NT2/D1 (cell line): ENCODE results near the gene FECH.
"Not testable (repeated sequence)": the region's sequence is repeated elsewhere in the genome, so short reads cannot be mapped to it uniquely, and the experiment has no call there.

ENCODE experiments used
- DNase-seq: peaks from one replicate; pipeline ENCODE4 v3.0.0-alpha.2; 2011; ENCODE audit warnings: low read depth, low spot score
- H3K27me3 ChIP-seq: 2 replicates; pipeline ENCODE4 v1.6.0; 2011; ENCODE audit warnings: mild to moderate bottlenecking; ENCODE audit not compliant: insufficient read length, insufficient read depth
- H3K36me3 ChIP-seq: 2 replicates; pipeline ENCODE4 v1.6.1; 2011; ENCODE audit warnings: mild to moderate bottlenecking, low read length, mixed read lengths; ENCODE audit not compliant: insufficient read depth, insufficient read length
- H3K4me1 ChIP-seq: 2 replicates; pipeline ENCODE4 v1.5.1; 2011; ENCODE audit not compliant: insufficient read depth, insufficient read length
- H3K4me3 ChIP-seq: 2 replicates; pipeline ENCODE4 v1.5.1; 2011; ENCODE audit warnings: low read depth; ENCODE audit not compliant: insufficient read length
- H3K9ac ChIP-seq: 2 replicates; pipeline ENCODE4 v1.6.0; 2011; ENCODE audit warnings: low read depth; ENCODE audit not compliant: insufficient read length
- H3K9me3 ChIP-seq: 2 replicates; pipeline ENCODE4 v1.5.1; 2011; ENCODE audit warnings: mild to moderate bottlenecking, low read length; ENCODE audit not compliant: insufficient read depth
- SUZ12 ChIP-seq: IDR thresholded peaks from 2 replicates; pipeline ENCODE4 v1.6.1; 2011; ENCODE audit not compliant: insufficient read length, insufficient read depth; ENCODE audit errors: extremely low read depth
- YY1 ChIP-seq: IDR thresholded peaks from 2 replicates; pipeline ENCODE4 v1.6.1; 2011; ENCODE audit not compliant: insufficient read length, insufficient read depth
- ZNF274 ChIP-seq: IDR thresholded peaks from 2 replicates; pipeline ENCODE4 v1.6.1; 2011; ENCODE audit warnings: mild to moderate bottlenecking, low read depth, low read length

FECH gene

GRCh38 chr18:57627488-57627887 lies 41.0 kb upstream of the FECH start:
- DNase-seq, result no peak
- no peaks in the 10 kb centered on the region for H3K27me3 ChIP-seq
- TF ChIP-seq YY1 (no peak), ZNF274 (no peak), SUZ12 (no peak)
- no peaks in the 10 kb centered on the region for H3K36me3 ChIP-seq
- H3K9ac ChIP-seq, result no peak overlapping the region
- H3K9me3 ChIP-seq, result no peaks in the 10 kb centered on the region
- H3K4me3 ChIP-seq, result no peak overlapping the region
- no peaks in the 10 kb centered on the region for H3K4me1 ChIP-seq

- Histone ChIP-seq H3K9me3 (no peaks in the 10 kb centered on the region), H3K4me1 (no peaks in the 10 kb centered on the region), H3K4me3 (no peak overlapping the region), H3K36me3 (peaks cover 5% of the 10 kb centered on the region), H3K9ac (no peak overlapping the region), H3K27me3 (no peaks in the 10 kb centered on the region)
- no peak for DNase-seq
- TF ChIP-seq ZNF274 (no peak), SUZ12 (no peak), YY1 (no peak)
Observed at GRCh38 chr18:57624988-57625387, 38.5 kb upstream of the FECH start.

GRCh38 chr18:57621246-57621604 lies 34.7 kb upstream of the FECH start:
- Histone ChIP-seq H3K27me3 (no peaks in the 10 kb centered on the region), H3K4me1 (no peaks in the 10 kb centered on the region), H3K4me3 (peak overlapping the region; percentile 70), H3K36me3 (peaks cover 29% of the 10 kb centered on the region), H3K9me3 (no peaks in the 10 kb centered on the region), H3K9ac (peak overlapping the region; percentile 83)
- TF ChIP-seq YY1 (no peak), SUZ12 (no peak), ZNF274 (no peak)
- no peak for DNase-seq

GRCh38 chr18:57619876-57620275 lies 33.4 kb upstream of the FECH start:
- TF ChIP-seq SUZ12, result no peak
- no peak for TF ChIP-seq YY1
- TF ChIP-seq ZNF274, result no peak
- DNase-seq, result no peak
- H3K9ac ChIP-seq, result no peak overlapping the region

GRCh38 chr18:57618910-57619309 lies 32.4 kb upstream of the FECH start:
- Histone ChIP-seq H3K36me3 (peaks cover 46% of the 10 kb centered on the region), H3K9me3 (no peaks in the 10 kb centered on the region), H3K4me3 (no peak overlapping the region)

More at GRCh38 chr18:57619876-57620275, 33.4 kb upstream of the FECH start:
- peaks cover 38% of the 10 kb centered on the region for H3K36me3 ChIP-seq
- no peaks in the 10 kb centered on the region for H3K9me3 ChIP-seq
- H3K27me3 ChIP-seq, result no peaks in the 10 kb centered on the region
- no peak overlapping the region for H3K4me3 ChIP-seq
- no peaks in the 10 kb centered on the region for H3K4me1 ChIP-seq

GRCh38 chr18:57603871-57604270 lies 17.4 kb upstream of the FECH start:
- TF ChIP-seq YY1 (no peak), ZNF274 (no peak), SUZ12 (no peak)
- Histone ChIP-seq H3K9ac (no peak overlapping the region), H3K9me3 (no peaks in the 10 kb centered on the region), H3K4me3 (no peak overlapping the region), H3K4me1 (no peaks in the 10 kb centered on the region), H3K27me3 (no peaks in the 10 kb centered on the region), H3K36me3 (peaks cover 82% of the 10 kb centered on the region)
- DNase-seq, result no peak

More at GRCh38 chr18:57618910-57619309, 32.4 kb upstream of the FECH start:
- DNase-seq, result no peak
- Histone ChIP-seq H3K4me1 (no peaks in the 10 kb centered on the region), H3K27me3 (no peaks in the 10 kb centered on the region), H3K9ac (no peak overlapping the region)
- TF ChIP-seq SUZ12, result no peak
- TF ChIP-seq ZNF274, result no peak
- no peak for TF ChIP-seq YY1

- Histone ChIP-seq H3K4me3 (no peak overlapping the region), H3K4me1 (no peaks in the 10 kb centered on the region), H3K9ac (no peak overlapping the region), H3K36me3 (peaks cover 26% of the 10 kb centered on the region), H3K9me3 (no peaks in the 10 kb centered on the region), H3K27me3 (no peaks in the 10 kb centered on the region)
- no peak for DNase-seq
- TF ChIP-seq ZNF274 (no peak), YY1 (no peak), SUZ12 (no peak)
Observed at GRCh38 chr18:57595347-57595746, 8.8 kb upstream of the FECH start.

- DNase-seq, H3K4me1 ChIP-seq, H3K27me3 ChIP-seq, H3K9me3 ChIP-seq, H3K9ac ChIP-seq, H3K4me3 ChIP-seq, H3K36me3 ChIP-seq: not testable (repeated sequence)
Observed at GRCh38 chr18:57592716-57593115, 6.2 kb upstream of the FECH start.
